Stimulated activated CD4-positive, alpha-beta T cell treated with anti-CD3 and anti-CD28 coated beads, TNF-alpha, amount 100 ng/mL, for 24 hours (primary cell): Measurements from ENCODE around the gene NRXN3.

Source experiments
- DNase-seq, 3 experiments: peaks; one replicate each; pipeline ENCODE4 v3.0.0-alpha.2; 2020; ENCODE audit warnings: low read depth in 3 of 3

The NRXN3 gene

GRCh38 chr14:79613625-79614024 lies 1443.5 kb downstream of the NRXN3 start:
- no peak for DNase-seq

DNA sequence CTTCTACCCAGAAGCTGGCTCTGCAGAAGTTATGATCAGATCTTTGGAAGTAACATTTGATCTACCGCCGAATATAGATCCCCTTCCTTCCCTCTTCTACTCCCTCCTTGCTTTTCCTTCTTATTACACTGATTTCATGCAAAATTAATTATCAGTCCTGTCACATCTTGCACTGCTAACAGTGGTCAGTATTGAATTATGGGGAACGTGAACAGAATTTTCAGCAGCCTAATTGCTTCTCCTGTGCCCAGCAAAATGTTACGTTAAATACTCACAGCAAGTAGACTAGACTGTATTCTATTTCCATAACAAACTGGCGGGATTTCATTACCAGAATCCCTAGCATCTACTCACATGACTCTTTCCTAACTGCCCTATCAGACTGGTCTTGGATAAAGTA lies 1444.3 kb downstream of the NRXN3 start:
- no peak for DNase-seq

GRCh38 chr14:79627058-79627457 lies 1456.9 kb downstream of the NRXN3 start:
- DNase-seq: no peak

GRCh38 chr14:79629411-79630287 lies 1459.5 kb downstream of the NRXN3 start:
- no peak for DNase-seq

DNA sequence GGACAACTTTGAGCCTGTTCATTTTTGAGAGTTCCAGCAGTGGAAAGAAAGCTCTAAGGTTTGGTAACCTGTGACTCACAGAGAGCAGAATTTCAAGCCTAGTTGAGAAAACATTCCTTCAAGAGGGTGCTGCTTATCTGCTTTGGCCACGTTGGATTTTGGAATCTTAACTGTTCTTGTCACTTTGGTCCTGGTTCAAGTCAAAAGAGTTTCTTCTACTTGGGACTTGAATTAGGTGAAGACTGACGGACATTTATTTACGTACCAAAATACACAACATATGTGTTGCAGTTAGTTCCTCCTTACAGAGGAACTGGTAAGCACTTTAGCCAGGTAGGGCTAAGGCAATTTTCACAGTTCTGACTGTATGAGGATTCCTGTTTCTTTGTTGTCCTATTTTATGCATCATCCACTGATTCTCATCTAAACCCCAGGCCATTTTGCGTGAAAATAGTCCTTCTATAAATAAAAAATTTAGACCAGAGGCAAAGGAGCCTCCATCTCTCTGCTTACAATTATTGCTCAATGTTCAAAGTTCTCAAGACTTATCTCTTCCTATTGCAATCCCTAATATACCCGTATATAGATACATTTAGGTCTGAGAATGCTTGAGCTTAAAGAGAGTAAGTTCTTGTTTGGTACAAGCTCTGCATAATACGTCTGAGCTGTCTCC lies 1460.3 kb downstream of the NRXN3 start:
- DNase-seq: no peak

- DNase-seq: no peak
These were observed 1461.1 kb downstream of the NRXN3 start for GRCh38 chr14:79631276-79631675.

DNA sequence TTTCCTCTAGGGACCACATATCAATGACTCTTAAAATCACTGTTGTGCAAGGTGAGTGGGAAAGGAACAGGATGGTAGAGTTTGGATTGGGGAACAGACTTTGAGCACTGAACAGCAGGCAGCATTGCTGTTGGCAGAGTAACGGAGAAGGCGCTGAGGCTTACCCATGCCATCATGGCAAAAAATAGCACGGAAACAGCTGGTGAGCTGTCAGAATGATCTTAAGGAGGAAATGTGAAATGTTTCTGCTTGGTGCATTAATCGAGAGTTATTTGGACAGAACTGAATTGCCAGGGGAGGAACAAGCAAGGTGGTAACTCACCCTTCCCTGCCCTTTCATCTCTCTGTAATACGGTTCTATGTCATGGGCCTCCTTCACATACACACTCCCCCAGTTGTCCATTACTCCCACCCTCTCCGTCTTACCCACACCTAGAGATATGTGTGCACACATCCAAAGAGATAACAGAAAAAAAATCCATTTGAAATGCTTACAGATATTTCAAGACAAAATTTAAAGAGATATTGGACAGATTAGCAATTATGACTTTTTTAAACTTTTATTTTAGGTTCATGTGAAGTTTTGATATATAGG lies 1468.6 kb downstream of the NRXN3 start:
- no peak for DNase-seq

GRCh38 chr14:79639613-79640012 lies 1469.4 kb downstream of the NRXN3 start:
- no peak for DNase-seq

GRCh38 chr14:79641371-79641770 lies 1471.2 kb downstream of the NRXN3 start:
- no peak for DNase-seq

DNA sequence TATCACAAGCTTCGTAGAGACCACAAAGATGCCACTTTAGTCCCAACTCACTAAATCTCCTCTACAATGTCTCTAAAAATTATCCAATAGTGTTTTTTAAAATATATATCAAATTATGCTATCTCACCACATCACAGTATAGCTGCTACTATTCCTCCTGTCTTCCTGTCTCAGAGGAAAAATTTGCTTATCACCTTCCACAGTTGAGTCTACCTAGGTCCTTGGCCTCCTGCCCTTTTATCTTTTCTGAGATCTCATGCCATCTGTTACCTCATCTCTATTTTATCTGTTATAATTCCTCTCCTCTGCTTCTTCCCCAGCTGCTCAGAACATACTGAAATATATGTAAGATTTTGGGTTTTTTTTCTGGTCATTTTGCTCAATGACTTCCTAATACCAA lies 1473.0 kb downstream of the NRXN3 start:
- DNase-seq: no peak

DNA sequence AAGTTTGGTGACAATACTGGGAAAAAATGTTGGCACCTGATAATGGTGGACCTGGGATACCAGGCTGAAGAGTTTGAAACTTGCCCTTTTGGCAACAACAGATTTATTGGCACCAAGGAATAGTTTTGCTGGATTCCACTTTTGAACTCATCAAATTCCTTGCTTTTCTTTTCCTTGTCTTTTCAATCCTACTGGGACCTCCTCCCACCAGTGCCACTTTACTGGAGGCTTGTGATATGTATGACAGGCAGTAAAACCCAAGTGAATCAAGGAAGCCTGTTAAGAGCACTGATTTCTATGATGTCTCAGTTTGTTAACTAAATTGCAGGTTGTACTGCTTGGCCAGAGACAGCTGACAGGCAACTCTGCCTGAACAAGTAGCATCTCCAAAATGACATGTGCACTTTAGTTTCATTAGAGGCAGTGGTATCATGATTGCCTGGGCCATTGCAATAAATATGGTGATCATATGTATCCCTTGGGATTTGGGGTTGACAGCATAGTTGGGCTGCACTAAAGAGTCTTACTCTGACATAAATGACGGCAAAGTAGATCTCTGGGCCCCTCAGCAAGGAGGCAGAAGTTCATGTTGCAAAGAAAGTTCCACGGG lies 1475.7 kb downstream of the NRXN3 start:
- no peak for DNase-seq

GRCh38 chr14:79649856-79650255 lies 1479.7 kb downstream of the NRXN3 start:
- DNase-seq: no peak

- no peak for DNase-seq
These were observed 1482.5 kb downstream of the NRXN3 start for GRCh38 chr14:79652513-79653307.

GRCh38 chr14:79656056-79656455 lies 1485.9 kb downstream of the NRXN3 start:
- no peak for DNase-seq

DNA sequence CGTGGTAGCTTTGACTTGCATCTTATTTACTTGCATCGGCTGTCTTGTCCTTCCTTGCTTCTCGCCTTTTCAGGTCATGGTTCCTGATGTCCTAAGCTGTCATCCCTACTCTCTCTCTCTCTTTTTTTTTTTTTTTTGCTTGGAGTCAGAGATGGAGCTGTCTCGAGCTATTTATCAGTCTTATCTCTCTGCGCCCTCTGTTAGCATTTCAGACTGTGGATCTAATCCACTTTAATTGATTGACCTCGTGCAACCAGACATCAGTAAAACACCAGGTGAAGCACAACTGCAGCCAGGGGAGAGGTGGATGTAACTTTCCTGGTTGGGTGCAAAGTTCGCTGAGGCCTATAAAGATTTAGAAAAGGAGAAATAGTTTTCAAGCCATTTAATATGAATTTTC lies 1486.3 kb downstream of the NRXN3 start:
- DNase-seq: no peak

DNA sequence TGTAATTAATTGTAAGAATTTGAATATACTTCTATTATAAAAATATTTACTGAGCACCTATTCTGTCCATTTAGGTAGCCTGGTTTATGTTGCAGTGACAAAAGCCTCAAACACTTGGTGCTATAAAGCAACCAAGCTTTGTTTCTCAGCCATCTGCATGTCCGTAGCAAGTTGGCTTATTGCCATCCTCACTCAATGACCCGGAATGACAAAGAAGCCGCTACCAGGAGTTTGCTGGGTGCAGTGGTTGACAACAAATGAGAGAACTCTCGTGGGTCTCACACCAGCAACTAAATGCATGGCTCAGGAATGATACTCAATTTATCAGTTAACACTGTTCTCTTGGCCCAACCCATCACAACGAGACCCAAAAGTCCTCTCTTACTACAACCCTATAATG lies 1488.0 kb downstream of the NRXN3 start:
- no peak for DNase-seq

- no peak for DNase-seq
These were observed 1488.6 kb downstream of the NRXN3 start for GRCh38 chr14:79658769-79659168.

GRCh38 chr14:79660053-79660939 lies 1490.1 kb downstream of the NRXN3 start:
- no peak for DNase-seq

GRCh38 chr14:79661752-79662151 lies 1491.6 kb downstream of the NRXN3 start:
- DNase-seq: no peak

GRCh38 chr14:79663453-79663852 lies 1493.3 kb downstream of the NRXN3 start:
- DNase-seq: no peak

- DNase-seq: no peak
These were observed 1495.4 kb downstream of the NRXN3 start for GRCh38 chr14:79665556-79665955.
